Pericardium fibroblast (primary cell): Measurements from ENCODE around the gene TRIM22. TPM values are rescaled to one million over a fixed set of nuclear protein-coding genes. Genes with fewer than 3 reads are reported as not detected.

Experiments used
- total RNA-seq: library from RNA; depleted of rRNA; stranded (reverse); fragments of >200 nt; gene quantifications from 2 replicates; pipeline ENCODE4 v1.2.3, GENCODE V29; 2015

TRIM22 gene, protein sequence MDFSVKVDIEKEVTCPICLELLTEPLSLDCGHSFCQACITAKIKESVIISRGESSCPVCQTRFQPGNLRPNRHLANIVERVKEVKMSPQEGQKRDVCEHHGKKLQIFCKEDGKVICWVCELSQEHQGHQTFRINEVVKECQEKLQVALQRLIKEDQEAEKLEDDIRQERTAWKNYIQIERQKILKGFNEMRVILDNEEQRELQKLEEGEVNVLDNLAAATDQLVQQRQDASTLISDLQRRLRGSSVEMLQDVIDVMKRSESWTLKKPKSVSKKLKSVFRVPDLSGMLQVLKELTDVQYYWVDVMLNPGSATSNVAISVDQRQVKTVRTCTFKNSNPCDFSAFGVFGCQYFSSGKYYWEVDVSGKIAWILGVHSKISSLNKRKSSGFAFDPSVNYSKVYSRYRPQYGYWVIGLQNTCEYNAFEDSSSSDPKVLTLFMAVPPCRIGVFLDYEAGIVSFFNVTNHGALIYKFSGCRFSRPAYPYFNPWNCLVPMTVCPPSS
- total RNA-seq, result 15.5 and 48.8 TPM in 2 replicates

DNA sequence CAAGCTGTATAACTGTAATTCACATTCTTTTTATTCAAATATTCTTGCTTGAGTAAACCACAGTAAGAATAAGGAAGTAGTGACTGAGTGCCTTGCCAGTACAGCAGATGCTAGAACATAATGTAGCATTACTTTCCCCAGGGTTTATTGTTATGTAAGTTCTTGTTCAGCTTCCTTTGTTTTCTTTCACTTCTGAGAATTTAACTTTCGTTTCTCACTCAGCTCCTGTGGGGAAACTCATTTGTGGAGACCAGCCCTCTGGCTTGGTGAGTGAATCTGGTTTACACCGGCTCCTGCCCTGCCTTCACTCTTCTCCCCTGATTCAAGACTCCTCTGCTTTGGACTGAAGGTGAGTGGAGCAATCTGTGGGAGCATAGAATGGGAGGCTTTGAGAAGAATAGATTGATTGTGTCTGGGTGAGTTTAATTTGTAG is at the start of gene TRIM22:
Gene TRIM22, plus strand, starts transcription at position 240 of the 433 bp plus-strand sequence. CDS start 6,443 bp downstream, outside the sequence.

DNA sequence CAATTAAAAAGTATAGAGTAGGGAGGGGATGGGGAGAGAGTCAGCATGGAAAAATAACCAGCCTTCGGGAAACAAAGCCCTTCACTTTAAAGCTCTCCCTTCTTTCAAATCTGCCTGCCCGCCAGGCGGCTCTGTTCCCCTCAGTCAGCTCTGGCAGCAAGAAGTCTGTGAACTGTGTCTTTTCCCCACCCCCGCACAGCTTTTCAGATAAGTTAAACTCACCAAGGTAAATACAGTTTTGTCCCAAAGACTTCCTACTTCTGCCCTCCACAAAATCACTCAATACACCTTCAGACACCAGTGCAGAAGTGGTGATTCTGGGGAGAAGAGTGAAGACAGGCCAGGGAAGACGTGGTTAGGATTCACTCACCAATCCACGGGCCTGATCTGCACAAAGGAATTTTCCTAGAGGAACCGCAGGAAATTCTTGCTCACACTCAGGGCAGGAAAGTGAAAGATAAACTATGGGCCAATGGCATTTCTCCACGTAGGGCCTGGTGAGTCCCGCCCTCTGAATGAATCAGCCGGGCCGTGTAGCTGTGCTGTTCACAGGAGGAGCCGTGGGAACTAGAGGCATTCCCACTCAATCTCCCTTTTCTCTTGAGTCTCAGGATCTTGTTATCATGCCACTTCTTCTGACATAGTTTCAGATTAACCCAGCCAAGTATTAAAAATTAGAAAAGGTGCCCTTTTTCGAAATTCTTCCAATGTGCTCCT is 4.8 kb upstream of the TRIM22 start, which contains the start of gene TRIM5:
Gene TRIM5, minus strand, starts transcription at position 429 of the 717 bp plus-strand sequence. CDS start 4,897 bp downstream, outside the sequence.

DNA sequence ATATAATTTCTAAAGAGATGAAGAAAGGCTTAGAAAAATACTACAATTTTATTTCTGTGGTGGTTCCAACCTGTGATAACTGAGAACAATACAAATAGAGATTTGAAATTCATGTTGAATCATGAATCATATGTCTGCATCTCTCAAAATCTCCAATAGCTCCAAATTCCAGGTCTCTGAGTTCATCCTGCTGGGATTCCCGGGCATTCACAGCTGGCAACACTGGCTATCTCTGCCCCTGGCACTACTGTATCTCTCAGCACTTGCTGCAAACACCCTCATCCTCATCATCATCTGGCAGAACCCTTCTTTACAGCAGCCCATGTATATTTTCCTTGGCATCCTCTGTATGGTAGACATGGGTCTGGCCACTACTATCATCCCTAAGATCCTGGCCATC is 46.8 kb downstream of the TRIM22 start, which contains the start of gene OR56B1:
Gene OR56B1, plus strand, starts transcription at position 53 of the 400 bp plus-strand sequence. Its CDS starts 69 bp downstream, at position 122.

GRCh38 chr11:5753943-5754342 is 64.4 kb downstream of the TRIM22 start, which contains the start of gene OR52N4:
Gene OR52N4 (plus strand): TSS chr11:5754243. CDS start chr11:5754741, 498 bp downstream.

Other genes starting within 250 kb of the TRIM22 start
- not detected in 2 replicates for gene OR51I1, start 248.3 kb upstream of the TRIM22 start, total RNA-seq
- not detected in 2 replicates for gene OR51I2, start 240.5 kb upstream of the TRIM22 start, total RNA-seq
- gene OR52D1, start 201.1 kb upstream of the TRIM22 start, total RNA-seq, result not detected in 2 replicates
- not detected in 2 replicates for gene UBQLN3, start 179.8 kb upstream of the TRIM22 start, total RNA-seq
- not detected in 2 replicates for gene UBQLNL, start 173.1 kb upstream of the TRIM22 start, total RNA-seq
- gene OR52H1, start 141.2 kb upstream of the TRIM22 start, total RNA-seq, result not detected in 2 replicates
- not detected in 2 replicates for gene OR52B6, start 108.9 kb upstream of the TRIM22 start, total RNA-seq
- gene TRIM6, start 93.2 kb upstream of the TRIM22 start, total RNA-seq, result 4.0 and 9.2 TPM in 2 replicates
- gene TRIM34, start 64.8 kb upstream of the TRIM22 start, total RNA-seq, result 4.6 and 10.2 TPM in 2 replicates
- gene TRIM5, start 4.7 kb upstream of the TRIM22 start, total RNA-seq, result 18.2 and 24.1 TPM in 2 replicates
- gene OR56B1, start 46.7 kb downstream of the TRIM22 start, total RNA-seq, result not detected in 2 replicates
- not detected in 2 replicates for gene OR52N4, start 64.5 kb downstream of the TRIM22 start, total RNA-seq
- not detected in 2 replicates for gene OR52N5, start 93.6 kb downstream of the TRIM22 start, total RNA-seq
- gene OR52N1, start 101.5 kb downstream of the TRIM22 start, total RNA-seq, result not detected in 2 replicates
- not detected in 2 replicates for gene OR52N2, start 119.1 kb downstream of the TRIM22 start, total RNA-seq
- gene OR52E6, start 152.1 kb downstream of the TRIM22 start, total RNA-seq, result not detected in 2 replicates
- gene OR52E8, start 167.9 kb downstream of the TRIM22 start, total RNA-seq, result not detected in 2 replicates
- gene OR52E4, start 190.8 kb downstream of the TRIM22 start, total RNA-seq, result not detected in 2 replicates
- not detected in 2 replicates for gene OR52E5, start 203.4 kb downstream of the TRIM22 start, total RNA-seq